GM21529 (cell line): Measurements from ENCODE around the gene FKBP8.

Experiments
- ATAC-seq: cut with Tn5 transposase; IDR thresholded peaks from one replicate; pipeline ENCODE4 v1.9.1; 2021; ENCODE audit not compliant: unreplicated experiment

Gene FKBP8

DNA sequence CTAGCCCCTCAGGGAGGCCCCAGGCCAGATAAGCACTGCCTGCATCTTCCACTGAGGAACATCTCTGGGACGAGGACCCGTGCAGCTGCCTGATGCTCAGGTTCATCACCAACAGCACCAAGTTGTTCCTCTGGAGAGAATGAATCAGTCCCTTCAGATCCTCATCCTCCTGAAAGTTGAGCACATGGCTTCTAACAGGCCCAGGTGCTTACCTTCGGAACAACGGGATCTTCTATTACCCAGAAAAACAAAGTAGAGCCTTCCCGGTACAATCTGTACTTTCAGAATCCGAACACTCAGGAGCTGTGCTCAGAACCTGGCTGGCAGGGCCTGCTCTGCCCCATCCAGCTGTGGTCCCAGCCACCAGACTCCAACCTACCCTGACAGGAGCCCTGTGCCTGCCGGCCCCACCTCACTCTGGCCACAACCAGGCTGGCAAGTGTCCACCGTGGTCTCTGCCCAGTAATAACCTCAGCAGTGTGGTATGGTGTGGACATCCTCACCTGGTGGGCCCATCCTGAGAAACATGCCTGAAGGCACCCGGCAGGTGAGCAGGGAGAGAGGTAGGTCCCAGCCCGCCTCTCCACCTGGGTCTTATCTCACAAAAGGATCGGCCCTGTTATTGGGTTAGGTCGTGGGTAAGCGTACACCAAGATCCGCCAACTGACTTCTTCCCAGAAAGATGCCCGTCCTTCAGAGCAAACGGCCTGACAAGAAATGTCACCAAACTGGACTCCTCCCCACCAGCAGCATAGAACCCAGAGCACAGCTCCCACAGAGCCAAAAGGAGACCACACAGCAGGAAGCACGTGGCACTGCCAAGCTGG lies 55.6 kb downstream of the FKBP8 start:
- no peak for ATAC-seq

- ATAC-seq = no peak
Observed at GRCh38 chr19:18486746-18487145, 56.6 kb downstream of the FKBP8 start.

GRCh38 chr19:18484992-18485391 lies 58.4 kb downstream of the FKBP8 start:
- ATAC-seq = no peak

GRCh38 chr19:18483119-18483890 lies 60.1 kb downstream of the FKBP8 start:
- ATAC-seq = no peak
